Retina (tissue), 1 donor: Measurements from ENCODE around the gene SPNS3.
A peak's percentile ranks its signal among the peaks of the same experiment; 100 is the strongest.

Experiments used
- DNase-seq: peaks from one replicate; pipeline ENCODE4 v3.0.0-alpha.2; 2016

SPNS3 gene

GRCh38 chr17:4492721-4493561 is 59.2 kb downstream of the SPNS3 start:
- peak; percentile 67 for DNase-seq

- DNase-seq: no peak
Observed at GRCh38 chr17:4497101-4497824, 63.5 kb downstream of the SPNS3 start.

- DNase-seq: peak; percentile 67
Observed at GRCh38 chr17:4498461-4499397, 65.0 kb downstream of the SPNS3 start, which contains the start of gene SPNS2. SPNS2 (plus strand) TSS chr17:4498881; CDS start chr17:4499048, 167 bp downstream.

GRCh38 chr17:4499431-4500190 is 65.9 kb downstream of the SPNS3 start:
- peak; percentile 81 for DNase-seq

DNA sequence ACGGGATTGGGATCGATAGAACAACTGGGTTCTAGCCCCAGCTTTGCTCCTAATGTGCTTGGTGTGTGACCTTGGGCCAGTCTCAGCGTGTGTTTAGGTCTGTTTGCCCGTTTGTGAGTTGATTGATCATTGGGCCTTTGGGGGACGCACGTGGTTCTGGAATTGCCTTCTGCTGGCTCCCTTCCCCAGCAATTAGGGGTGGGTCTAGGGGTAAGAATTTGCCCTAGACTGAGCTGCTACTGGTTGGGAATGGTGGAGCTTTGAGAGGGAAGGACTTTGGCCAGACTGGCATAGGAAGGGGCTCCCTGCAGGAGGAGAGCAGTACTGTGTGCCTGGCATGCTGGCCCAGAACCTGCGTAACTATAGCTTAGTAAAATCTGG is 66.4 kb downstream of the SPNS3 start:
- DNase-seq: no peak

DNA sequence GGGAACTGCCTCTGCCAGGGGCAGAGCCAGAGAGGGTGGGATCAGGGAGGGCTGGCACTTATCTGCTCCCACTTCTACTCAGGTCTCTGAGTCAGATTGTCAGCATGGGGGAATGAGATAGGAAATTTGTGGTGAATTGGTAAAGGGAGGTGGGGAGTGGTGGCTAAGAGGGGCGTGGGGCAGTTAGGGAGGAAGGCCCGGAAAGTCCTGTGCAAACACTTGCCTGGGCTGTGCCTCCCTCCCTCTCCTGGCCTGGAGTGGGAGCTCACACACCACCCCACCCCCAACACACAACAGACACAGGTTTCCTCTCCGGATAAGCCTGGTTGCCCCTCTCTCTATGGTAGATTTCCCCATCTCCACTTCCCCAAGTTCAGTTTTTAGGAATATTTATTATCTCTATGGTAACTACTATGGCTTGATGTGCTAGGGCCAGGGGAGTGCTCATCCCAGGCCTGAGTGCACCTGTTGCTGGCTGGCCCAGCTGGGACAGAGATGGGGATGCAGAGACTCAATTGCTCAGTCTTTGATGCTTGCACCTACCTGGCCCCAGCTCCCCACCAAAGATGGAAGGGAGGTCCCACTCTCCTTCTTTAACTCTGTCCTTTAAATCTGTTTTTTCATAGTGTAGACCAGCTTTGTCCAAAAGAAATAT is 67.7 kb downstream of the SPNS3 start:
- no peak for DNase-seq

GRCh38 chr17:4502466-4503154 is 68.9 kb downstream of the SPNS3 start:
- no peak for DNase-seq

GRCh38 chr17:4503283-4504025 is 69.7 kb downstream of the SPNS3 start:
- no peak for DNase-seq

DNA sequence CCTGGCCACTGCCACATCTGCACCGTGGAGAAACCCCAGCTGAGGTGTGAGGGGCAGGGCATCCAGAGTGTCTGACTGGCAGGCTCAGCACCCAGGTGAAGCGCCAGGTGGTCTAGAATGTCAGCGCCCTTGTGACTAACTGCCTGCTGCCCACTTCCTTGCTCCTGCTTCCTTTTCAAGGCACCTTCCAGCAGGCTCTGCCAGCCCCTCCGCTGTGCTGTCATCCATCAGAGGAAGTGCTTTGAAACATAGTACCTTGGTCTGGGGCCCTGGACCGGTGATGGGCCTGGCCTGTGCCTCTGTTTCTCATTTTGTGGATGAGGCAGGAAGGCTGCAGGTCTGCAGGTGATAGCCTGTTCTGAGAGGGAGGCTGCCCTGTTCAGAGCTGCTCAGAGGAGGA is 70.4 kb downstream of the SPNS3 start:
- no peak for DNase-seq

- no peak for DNase-seq
Observed at GRCh38 chr17:4505187-4505586, 71.4 kb downstream of the SPNS3 start.

DNA sequence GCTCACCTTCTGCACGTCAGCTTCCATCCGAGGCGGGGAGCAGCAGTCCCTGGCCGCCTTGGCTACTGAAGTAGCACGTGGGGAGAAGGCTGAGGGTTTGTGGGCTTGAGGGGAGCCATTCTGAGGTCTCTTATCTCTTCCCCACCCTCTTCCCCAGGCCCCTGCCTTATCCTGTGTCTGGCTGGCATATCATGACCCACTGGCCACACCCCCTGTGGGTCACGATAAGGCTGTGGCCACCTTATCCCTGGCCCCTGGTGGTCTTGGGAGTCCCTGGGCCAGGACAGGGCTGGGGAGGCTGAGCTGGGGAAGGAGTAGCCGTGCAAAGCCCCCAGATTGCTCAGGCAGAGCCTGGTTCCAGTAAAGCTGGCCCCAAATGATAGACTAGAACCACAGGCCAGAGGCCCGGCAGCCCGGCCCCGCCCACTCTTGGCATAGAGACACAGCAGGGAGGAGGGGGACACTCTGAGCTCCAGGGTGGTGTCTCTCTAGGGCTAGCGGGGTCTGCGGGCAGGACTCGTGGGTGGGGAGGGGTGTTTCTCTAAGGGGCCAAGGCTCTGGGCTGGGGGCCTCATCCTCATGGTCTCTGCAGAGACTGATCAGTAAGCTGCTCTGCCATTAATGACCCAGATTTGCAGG is 72.6 kb downstream of the SPNS3 start:
- DNase-seq: no peak

- no peak for DNase-seq
Observed at GRCh38 chr17:4506892-4507291, 73.2 kb downstream of the SPNS3 start.

DNA sequence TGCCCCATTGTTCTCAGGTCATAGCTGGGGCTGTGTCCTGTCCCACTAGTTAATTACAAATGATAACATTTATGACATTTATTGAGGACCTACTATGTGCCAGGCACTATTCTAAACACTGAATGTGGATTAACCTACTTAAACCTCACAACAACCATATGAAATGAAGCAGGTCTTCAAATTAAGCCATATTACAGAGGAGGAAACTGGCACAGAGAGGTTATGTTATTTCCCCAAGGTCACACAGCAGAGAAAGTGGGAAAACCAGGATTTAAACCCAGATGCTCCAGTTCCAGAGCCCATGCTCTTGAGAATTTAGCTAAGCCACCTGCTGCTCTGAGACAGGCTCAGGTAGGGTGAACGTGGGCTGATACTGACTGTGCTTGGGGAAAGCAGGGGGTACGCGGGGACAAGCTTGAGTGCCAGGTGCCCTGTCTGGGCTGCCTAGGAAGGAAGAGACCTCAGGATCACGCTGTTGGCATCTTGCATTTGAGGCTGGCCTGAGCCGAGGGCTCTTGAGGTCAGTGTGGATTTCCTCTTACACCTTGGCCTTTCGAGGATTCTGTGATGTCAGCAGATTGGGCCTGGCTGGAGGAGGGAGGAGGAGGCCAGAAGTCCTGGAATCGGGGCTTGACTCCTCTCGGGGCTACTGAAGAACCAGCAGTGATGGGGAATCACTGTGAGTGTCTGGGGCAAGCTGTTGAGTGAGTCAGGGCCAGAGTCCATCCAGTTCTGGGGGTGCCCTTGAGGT is 73.8 kb downstream of the SPNS3 start:
- no peak for DNase-seq

- DNase-seq: no peak
Observed at GRCh38 chr17:4508207-4508606, 74.5 kb downstream of the SPNS3 start.

- no peak for DNase-seq
Observed at GRCh38 chr17:4509401-4509800, 75.7 kb downstream of the SPNS3 start.

DNA sequence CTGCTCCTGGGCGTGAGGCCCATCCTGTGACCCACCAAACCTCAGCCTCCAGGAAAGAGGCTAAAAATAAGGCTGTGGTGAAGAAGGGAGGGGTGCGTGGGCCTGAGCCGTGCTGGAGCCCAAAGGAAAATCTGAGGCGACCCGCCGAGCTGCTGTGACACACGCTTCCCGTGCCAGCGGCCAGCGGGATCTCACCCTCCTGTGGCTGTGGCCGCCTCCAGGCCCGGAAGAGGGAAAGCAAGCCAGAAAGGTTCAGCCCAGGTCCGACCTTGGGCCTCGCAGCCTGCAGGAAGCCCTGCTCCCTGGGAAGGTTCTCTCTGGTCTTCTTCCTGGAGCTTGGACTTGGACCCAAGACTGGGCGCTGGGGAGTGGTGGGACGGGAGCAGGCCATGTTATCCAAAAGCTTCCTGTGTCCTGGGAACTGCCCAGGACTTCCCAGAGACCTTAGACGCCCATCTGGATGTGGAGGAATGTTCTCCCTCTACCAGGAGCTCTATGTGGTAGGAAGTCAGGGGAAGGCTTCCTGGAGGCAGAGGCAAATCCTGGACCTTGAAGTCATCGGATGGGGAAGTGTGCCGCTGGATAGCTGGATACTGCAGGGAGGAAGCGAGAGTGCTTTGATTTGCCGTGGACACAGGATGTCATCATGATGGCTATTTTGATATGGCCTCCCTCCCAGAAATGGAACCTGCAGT is 76.3 kb downstream of the SPNS3 start:
- DNase-seq: no peak

DNA sequence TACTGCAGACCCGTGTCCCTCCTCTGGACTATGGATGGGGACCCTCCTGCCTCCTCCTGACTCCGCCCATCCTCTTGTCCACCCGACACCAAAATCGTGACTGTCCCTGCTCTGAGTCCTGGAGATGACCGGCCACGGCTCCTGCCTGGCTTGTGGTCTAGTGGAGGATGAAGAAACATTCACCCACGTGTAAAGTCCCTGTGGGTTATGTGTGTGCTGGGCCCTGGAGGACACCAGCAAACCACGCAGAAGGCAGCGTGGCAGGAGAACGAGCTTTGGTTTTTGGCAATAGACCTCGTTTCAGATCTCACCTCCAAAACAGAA is 76.8 kb downstream of the SPNS3 start:
- no peak for DNase-seq

DNA sequence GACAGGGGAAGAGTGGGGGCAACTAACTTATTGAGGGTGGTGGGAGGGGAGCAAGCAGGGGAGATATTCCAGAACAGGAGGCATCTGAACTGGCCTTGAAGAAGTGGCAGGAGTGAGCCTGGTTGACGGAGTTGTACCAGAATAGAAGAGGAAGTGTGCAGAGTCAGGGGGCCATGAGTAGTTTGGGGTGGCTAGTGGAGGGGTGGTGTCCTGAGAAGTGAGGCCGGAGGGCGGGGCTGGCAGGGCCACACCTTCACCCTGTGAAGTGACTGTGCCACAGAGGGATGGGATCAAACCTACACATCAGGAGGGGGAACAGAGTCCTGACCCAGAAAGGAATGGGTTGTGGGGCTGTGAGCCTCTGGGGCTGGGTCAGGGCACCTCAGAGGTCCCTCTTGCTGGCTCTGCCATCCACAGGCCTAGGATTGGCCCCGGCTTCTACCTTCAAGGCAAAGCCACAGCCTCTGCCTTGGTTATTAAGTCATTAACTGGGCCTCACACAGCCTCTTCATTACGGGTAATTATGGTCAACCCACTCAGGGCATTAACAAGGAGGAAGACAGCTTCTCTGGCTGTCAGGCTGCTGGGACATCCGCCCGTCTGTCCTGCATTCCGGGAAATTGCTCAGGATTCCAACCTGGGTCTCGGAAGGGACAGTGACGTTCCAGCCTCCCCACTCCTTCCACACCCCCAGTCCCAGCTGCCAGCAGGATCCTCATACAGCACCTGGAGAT is 77.6 kb downstream of the SPNS3 start:
- DNase-seq: no peak
